Epithelial cell of esophagus (primary cell): Measurements from ENCODE around the gene ZSWIM9.

ENCODE experiments used
- DNase-seq: peaks from one replicate; pipeline ENCODE4 v3.0.0; 2010; ENCODE audit warnings: low read depth
- H3K4me3 ChIP-seq: 2 replicates; pipeline ENCODE4 v1.5.1; 2011; ENCODE audit warnings: mild to moderate bottlenecking, low read length, control low read depth
- CTCF ChIP-seq: IDR thresholded peaks from 2 replicates; pipeline ENCODE4 v1.5.1; 2011; ENCODE audit warnings: low read depth, mild to moderate bottlenecking, low read length, control low read depth, inconsistent platforms; ENCODE audit not compliant: insufficient read depth; ENCODE audit errors: missing control alignments

The ZSWIM9 gene

GRCh38 chr19:48194844-48195830 is 24.7 kb downstream of the ZSWIM9 start:
- no peak overlapping the region for H3K4me3 ChIP-seq
- DNase-seq: no peak
- TF ChIP-seq CTCF: no peak

- TF ChIP-seq CTCF: no peak
- no peak overlapping the region for H3K4me3 ChIP-seq
- no peak for DNase-seq
These were observed 25.9 kb downstream of the ZSWIM9 start for GRCh38 chr19:48196321-48196763.

GRCh38 chr19:48196933-48197665 is 26.6 kb downstream of the ZSWIM9 start:
- TF ChIP-seq CTCF: no peak

GRCh38 chr19:48203222-48203793 is 32.8 kb downstream of the ZSWIM9 start:
- peak overlapping the region; percentile 91 for H3K4me3 ChIP-seq
- no peak for DNase-seq
- TF ChIP-seq CTCF: no peak

More at GRCh38 chr19:48196933-48197665, 26.6 kb downstream of the ZSWIM9 start:
- DNase-seq: no peak
- no peak overlapping the region for H3K4me3 ChIP-seq

- DNase-seq: peak; percentile 98
- H3K4me3 ChIP-seq: peak overlapping the region; percentile 91
- TF ChIP-seq CTCF: no peak
These were observed 33.5 kb downstream of the ZSWIM9 start for GRCh38 chr19:48203794-48204628.
